Activated CD8-positive, alpha-beta T cell treated with anti-CD3 and anti-CD28 coated beads for 36 hours (primary cell): ENCODE measurements around the gene FRMD5. TPM values are rescaled to one million over a fixed set of nuclear protein-coding genes. Genes with fewer than 3 reads are reported as not detected.

ENCODE experiments used
- ATAC-seq: fragments of 200-7000 bp; cut with Tn5 transposase; one replicate; pipeline ENCODE4 v1.10.0; 2021; ENCODE audit warnings: mild to moderate bottlenecking, moderate library complexity
- CTCF ChIA-PET: fragments of 350-600 bp; sonication (Branson Sonifier 250); formaldehyde crosslinking; loops from one replicate; lab custom pipeline; 2021; ENCODE audit warnings: antibody characterized with exemption; lab: Charles Lee
- POLR2A ChIA-PET: fragments of 350-600 bp; sonication (Branson Sonifier 250); formaldehyde crosslinking; loops from one replicate; lab custom pipeline; 2021; ENCODE audit warnings: antibody characterized with exemption; lab: Charles Lee
- DNase-seq: peaks from one replicate; pipeline ENCODE4 v3.0.0-alpha.2; 2020
- H3K27ac Mint-ChIP-seq: one replicate; pipeline ENCODE4 v1.8.0; 2021; ENCODE audit warnings: mild to moderate bottlenecking, mixed read lengths
- H3K27me3 Mint-ChIP-seq: one replicate; pipeline ENCODE4 v1.8.0; 2021; ENCODE audit warnings: mixed read lengths
- H3K36me3 Mint-ChIP-seq: one replicate; pipeline ENCODE4 v1.8.0; 2021; ENCODE audit warnings: low read depth, mixed read lengths
- H3K4me1 Mint-ChIP-seq: one replicate; pipeline ENCODE4 v1.8.0; 2021; ENCODE audit warnings: low read depth, mixed read lengths
- H3K4me3 Mint-ChIP-seq: one replicate; pipeline ENCODE4 v1.8.0; 2021; ENCODE audit warnings: mild to moderate bottlenecking, moderate library complexity, mixed read lengths
- H3K9me3 Mint-ChIP-seq: one replicate; pipeline ENCODE4 v1.8.0; 2021; ENCODE audit warnings: mixed read lengths
- intact Hi-C: fragments of 100-400 bp; cut with micrococcal nuclease; formaldehyde crosslinking; loops from one replicate; pipeline ENCODE4 v1.10.0; 2022
- total RNA-seq, 2 experiments: library from RNA; stranded (reverse); gene quantifications; one replicate each; pipeline ENCODE4 v1.2.3, GENCODE V29; 2021
- TF ChIP-seq, protein P1 (sequence below): fragments of 200-600 bp; IDR thresholded peaks from one replicate; pipeline ENCODE4 v1.8.0; 2022; ENCODE audit warnings: antibody characterized with exemption, mild to moderate bottlenecking

Gene FRMD5
- total RNA-seq, 2 experiments from 2014 or later = 0.23 to 0.25 TPM

DNA sequence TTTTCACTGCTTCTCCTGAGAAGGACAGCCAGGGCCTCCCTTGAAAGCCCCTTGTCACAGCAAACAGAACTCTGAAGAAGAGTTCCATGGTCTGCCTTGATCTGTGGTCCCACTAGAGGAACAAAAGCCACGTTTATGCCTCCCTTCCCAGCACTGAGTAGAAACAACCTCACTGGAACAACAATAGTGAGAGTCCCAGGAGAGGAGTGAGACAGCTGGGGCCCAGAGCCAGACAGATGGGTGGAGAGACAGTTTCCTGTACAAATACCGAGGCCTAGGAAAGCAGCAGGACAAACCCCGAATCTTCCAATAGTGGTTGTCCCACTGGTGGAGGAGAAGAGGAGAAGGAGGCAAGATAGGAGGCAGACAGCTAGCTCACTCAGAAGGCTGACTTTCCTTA, 262.2 kb downstream of the FRMD5 start:
- peaks cover 8% of the 10 kb centered on the region for H3K27me3 Mint-ChIP-seq
- ATAC-seq (no peak), DNase-seq (no peak)
- no peak overlapping the region for H3K4me3 Mint-ChIP-seq
- TF ChIP-seq, protein P1, sequence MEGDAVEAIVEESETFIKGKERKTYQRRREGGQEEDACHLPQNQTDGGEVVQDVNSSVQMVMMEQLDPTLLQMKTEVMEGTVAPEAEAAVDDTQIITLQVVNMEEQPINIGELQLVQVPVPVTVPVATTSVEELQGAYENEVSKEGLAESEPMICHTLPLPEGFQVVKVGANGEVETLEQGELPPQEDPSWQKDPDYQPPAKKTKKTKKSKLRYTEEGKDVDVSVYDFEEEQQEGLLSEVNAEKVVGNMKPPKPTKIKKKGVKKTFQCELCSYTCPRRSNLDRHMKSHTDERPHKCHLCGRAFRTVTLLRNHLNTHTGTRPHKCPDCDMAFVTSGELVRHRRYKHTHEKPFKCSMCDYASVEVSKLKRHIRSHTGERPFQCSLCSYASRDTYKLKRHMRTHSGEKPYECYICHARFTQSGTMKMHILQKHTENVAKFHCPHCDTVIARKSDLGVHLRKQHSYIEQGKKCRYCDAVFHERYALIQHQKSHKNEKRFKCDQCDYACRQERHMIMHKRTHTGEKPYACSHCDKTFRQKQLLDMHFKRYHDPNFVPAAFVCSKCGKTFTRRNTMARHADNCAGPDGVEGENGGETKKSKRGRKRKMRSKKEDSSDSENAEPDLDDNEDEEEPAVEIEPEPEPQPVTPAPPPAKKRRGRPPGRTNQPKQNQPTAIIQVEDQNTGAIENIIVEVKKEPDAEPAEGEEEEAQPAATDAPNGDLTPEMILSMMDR = no peak
- H3K9me3 Mint-ChIP-seq = no peaks in the 10 kb centered on the region
- intact Hi-C loops = no loop called here
- H3K4me1 Mint-ChIP-seq = no peaks in the 10 kb centered on the region
- no peak overlapping the region for H3K27ac Mint-ChIP-seq
- POLR2A ChIA-PET = no interaction called here
- no peaks in the 10 kb centered on the region for H3K36me3 Mint-ChIP-seq
- CTCF ChIA-PET = interaction anchor here (0.6 to 1.1 kb wide), 3 partner anchors 14 to 133 kb away, joined by 3 to 5 read pairs (median 5); no protein-coding TSS in a partner anchor

DNA sequence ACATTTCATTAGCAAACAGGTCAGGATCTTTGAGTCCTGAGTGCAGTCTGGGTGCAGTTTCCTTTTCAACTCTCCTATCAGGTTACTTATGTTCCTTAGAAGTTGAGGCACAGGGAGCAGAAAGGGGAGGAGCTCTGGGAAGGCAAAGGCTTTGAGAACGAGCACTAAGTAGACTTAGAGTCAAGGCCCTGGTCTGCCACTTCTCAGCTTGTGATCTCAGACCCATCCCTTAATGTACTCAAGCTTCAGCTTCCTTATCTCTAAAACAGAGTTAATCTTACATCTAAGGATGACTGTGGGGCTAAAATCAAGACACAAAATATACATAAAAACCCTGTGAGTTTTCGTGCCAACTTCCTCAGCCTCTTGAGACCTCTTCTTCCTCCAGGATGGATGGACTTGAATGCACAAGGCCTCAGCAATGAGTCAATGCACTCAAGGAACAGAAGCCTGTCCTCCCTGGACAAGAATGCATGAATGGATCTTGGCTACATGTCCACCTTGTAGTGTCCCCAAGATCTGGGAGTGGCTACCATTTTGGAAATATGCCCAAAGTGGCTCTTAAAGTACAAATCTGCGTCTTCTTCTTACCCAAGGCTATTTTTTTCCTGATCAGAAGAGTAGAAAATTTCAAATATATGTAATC, 263.2 kb downstream of the FRMD5 start:
- DNase-seq (no peak), ATAC-seq (no peak)
- POLR2A ChIA-PET = no interaction called here
- Mint-ChIP-seq H3K4me1 (no peaks in the 10 kb centered on the region), H3K4me3 (no peak overlapping the region), H3K36me3 (no peaks in the 10 kb centered on the region), H3K27me3 (peaks cover 8% of the 10 kb centered on the region), H3K9me3 (no peaks in the 10 kb centered on the region), H3K27ac (no peak overlapping the region)
- CTCF ChIA-PET = interaction anchor here (1.1 to 4.5 kb wide), 2 partner anchors 28 to 134 kb away, joined by 5 to 20 read pairs; no protein-coding TSS in a partner anchor
- intact Hi-C loops = no loop called here
- TF ChIP-seq, protein P1 = no peak

DNA sequence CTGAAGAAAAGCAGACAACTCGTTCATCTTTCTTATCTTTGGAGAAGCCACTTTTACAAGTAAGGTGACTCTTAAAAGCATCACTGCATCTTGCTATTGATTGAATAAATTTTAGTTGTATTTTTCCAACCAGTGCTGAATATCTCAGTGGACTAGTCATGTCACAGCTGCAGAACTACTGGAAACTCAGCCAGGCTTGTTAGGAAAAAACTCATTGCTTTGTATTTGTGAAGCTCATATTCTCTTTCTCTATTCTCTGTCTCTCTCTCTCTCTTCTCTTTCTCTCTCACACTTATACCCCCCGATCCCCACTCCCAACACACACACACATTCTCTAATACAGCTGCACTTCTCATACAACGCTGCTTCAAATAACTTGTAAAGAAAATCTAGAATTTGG, 264.0 kb downstream of the FRMD5 start:
- Mint-ChIP-seq H3K9me3 (no peaks in the 10 kb centered on the region), H3K4me1 (no peaks in the 10 kb centered on the region), H3K27ac (no peak overlapping the region), H3K36me3 (no peaks in the 10 kb centered on the region), H3K4me3 (no peak overlapping the region), H3K27me3 (peaks cover 6% of the 10 kb centered on the region)
- ChIA-PET POLR2A (no interaction called here), CTCF (interaction anchor here (1.2 to 4.5 kb wide), 2 partner anchors 27 to 135 kb away, joined by 4 to 20 read pairs; no protein-coding TSS in a partner anchor)
- DNase-seq (no peak), ATAC-seq (no peak)
- intact Hi-C loops = no loop called here
- TF ChIP-seq, protein P1 = no peak

DNA sequence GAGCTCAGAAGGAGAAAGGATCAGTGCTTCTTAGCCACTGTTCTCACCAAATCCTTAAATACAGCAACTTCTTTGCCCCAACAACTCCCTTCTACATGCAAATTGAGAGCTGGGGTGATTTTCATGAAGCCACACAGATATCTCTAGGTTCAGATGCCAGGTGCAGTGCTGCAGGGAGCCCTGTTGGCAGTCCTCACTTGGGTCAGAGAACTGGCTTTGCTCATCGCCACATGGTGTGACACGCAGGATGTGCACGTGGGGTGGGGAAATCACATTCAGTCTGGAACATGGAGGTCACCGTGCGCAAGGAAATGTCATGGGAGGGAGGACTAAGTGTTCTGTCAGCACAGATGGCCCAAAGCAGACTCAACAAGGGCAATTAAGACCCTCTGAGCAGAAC, 264.5 kb downstream of the FRMD5 start:
- TF ChIP-seq, protein P1 = no peak
- no peaks in the 10 kb centered on the region for H3K9me3 Mint-ChIP-seq
- H3K4me1 Mint-ChIP-seq = no peaks in the 10 kb centered on the region
- DNase-seq (no peak), ATAC-seq (no peak)
- intact Hi-C loops = no loop called here
- CTCF ChIA-PET = interaction anchor here (1.2 to 4.5 kb wide), 2 partner anchors 27 to 136 kb away, joined by 4 to 20 read pairs; no protein-coding TSS in a partner anchor
- no peak overlapping the region for H3K4me3 Mint-ChIP-seq
- H3K27ac Mint-ChIP-seq = no peak overlapping the region
- H3K36me3 Mint-ChIP-seq = no peaks in the 10 kb centered on the region
- H3K27me3 Mint-ChIP-seq = peaks cover 6% of the 10 kb centered on the region
- POLR2A ChIA-PET = no interaction called here

DNA sequence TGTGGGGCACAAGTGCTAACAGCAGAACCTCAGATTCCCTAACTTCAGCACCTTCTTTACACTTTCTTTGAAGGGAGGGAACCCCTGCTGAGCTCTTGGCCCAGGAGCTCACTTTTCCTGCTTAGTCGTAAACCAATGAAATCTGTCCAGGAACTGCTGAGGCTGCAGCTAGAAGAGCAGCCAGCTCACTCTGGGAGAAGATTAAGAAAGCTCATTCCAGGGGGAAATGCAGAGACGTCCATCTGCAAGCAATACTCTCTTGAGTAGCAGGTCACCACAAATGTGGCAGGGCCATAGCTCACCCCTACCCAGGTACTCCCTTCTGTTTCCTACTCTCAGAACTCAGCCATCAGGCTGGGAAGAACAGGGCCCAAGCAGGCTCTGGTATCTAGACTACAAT, 265.0 kb downstream of the FRMD5 start:
- intact Hi-C loops = no loop called here
- DNase-seq = no peak
- POLR2A ChIA-PET = no interaction called here
- ATAC-seq = no peak
- H3K27me3 Mint-ChIP-seq = peaks cover 6% of the 10 kb centered on the region
- H3K4me3 Mint-ChIP-seq = no peak overlapping the region
- no peak overlapping the region for H3K27ac Mint-ChIP-seq
- TF ChIP-seq, protein P1 = no peak
- CTCF ChIA-PET = interaction anchor here (1.2 to 4.5 kb wide), 2 partner anchors 26 to 136 kb away, joined by 4 to 20 read pairs; no protein-coding TSS in a partner anchor
- no peaks in the 10 kb centered on the region for H3K36me3 Mint-ChIP-seq
- H3K4me1 Mint-ChIP-seq = no peaks in the 10 kb centered on the region
- H3K9me3 Mint-ChIP-seq = no peaks in the 10 kb centered on the region
